H1 (cell line): ENCODE data around the gene PTMA. TPM values are rescaled to one million over a fixed set of nuclear protein-coding genes. Genes with fewer than 3 reads are reported as not detected.

ENCODE experiments used
- CTCF ChIA-PET: fragments of 300-600 bp; sonication (Branson Sonifier 250); formaldehyde crosslinking; loops from one replicate; lab custom pipeline; 2021; ENCODE audit not compliant: partially characterized antibody; lab: Charles Lee
- POLR2A ChIA-PET: fragments of 300-600 bp; sonication (Branson Sonifier 250); formaldehyde crosslinking; loops from one replicate; lab custom pipeline; 2021; ENCODE audit warnings: inconsistent platforms; ENCODE audit not compliant: partially characterized antibody; lab: Charles Lee
- DNase-seq, 2 experiments: peaks; one replicate each; pipeline versions ENCODE4 v3.0.0 to v3.0.0-alpha.2; 2010 to 2022; ENCODE audit warnings: low spot score in 2 of 2, low read depth in 1 of 2, mixed read lengths in 1 of 2
- FAIRE-seq: peaks from 2 replicates; lab custom pipeline; 2011; peaks lifted over from hg19 to GRCh38; lab: Jason Lieb, UNC
- H2AFZ ChIP-seq: 2 replicates; pipeline ENCODE4 v1.8.1; 2012; ENCODE audit warnings: low read length, inconsistent platforms
- H2AK5ac ChIP-seq: 2 replicates; pipeline ENCODE4 v1.6.1; 2013; ENCODE audit warnings: low read depth, low read length
- H2BK120ac ChIP-seq: replicated peaks from 2 replicates; pipeline ENCODE3; 2013; ENCODE audit warnings: low read depth, low read length, inconsistent platforms
- H2BK12ac ChIP-seq: 2 replicates; pipeline ENCODE4 v1.6.1; 2013; ENCODE audit warnings: low read depth, low read length
- H2BK15ac ChIP-seq: 2 replicates; pipeline ENCODE4 v1.6.1; 2013; ENCODE audit warnings: low read length
- H2BK20ac ChIP-seq: 2 replicates; pipeline ENCODE4 v1.6.1; 2013; ENCODE audit warnings: low read length
- H2BK5ac ChIP-seq: 2 replicates; pipeline ENCODE4 v1.6.1; 2013; ENCODE audit warnings: low read depth, low read length
- H3K14ac ChIP-seq: 2 replicates; pipeline ENCODE4 v1.6.1; 2013; ENCODE audit warnings: inconsistent platforms; ENCODE audit not compliant: insufficient read length
- H3K18ac ChIP-seq: 2 replicates; pipeline ENCODE4 v1.6.1; 2013; ENCODE audit warnings: low read length; ENCODE audit errors: extremely low read depth
- H3K23ac ChIP-seq: 2 replicates; pipeline ENCODE4 v1.6.1; 2013; ENCODE audit warnings: inconsistent platforms; ENCODE audit not compliant: insufficient read length
- H3K23me2 ChIP-seq: 2 replicates; pipeline ENCODE4 v1.6.1; 2013; ENCODE audit warnings: low read depth, low read length
- H3K27ac ChIP-seq: 2 replicates; pipeline ENCODE4 v1.6.1; 2011; ENCODE audit warnings: low read depth, low read length, inconsistent platforms
- H3K27me3 ChIP-seq, 4 experiments: replicated peaks in 1 of 4; 1 replicate in 1 of 4; 2 replicates in 3 of 4; pipeline versions ENCODE4 v1.6.1 to v1.8.1; 2011 to 2013; ENCODE audit warnings: low read length in 3 of 4, mild to moderate bottlenecking in 3 of 4, inconsistent platforms in 2 of 4, mixed read lengths in 2 of 4, moderate library complexity in 1 of 4; ENCODE audit not compliant: control insufficient read depth in 3 of 4, insufficient read depth in 3 of 4; ENCODE audit errors: extremely low read depth in 1 of 4
- H3K36me3 ChIP-seq, 4 experiments: 2 replicates each; pipeline versions ENCODE4 v1.6.1 to v1.8.1; 2011 to 2013; ENCODE audit warnings: mild to moderate bottlenecking in 4 of 4, low read length in 3 of 4, moderate library complexity in 2 of 4, control low read depth in 1 of 4, inconsistent platforms in 1 of 4; ENCODE audit not compliant: insufficient read depth in 4 of 4, control insufficient read depth in 2 of 4
- H3K4ac ChIP-seq: replicated peaks from 2 replicates; pipeline ENCODE3; 2013; ENCODE audit warnings: low read length, low read depth, mixed read lengths, inconsistent platforms; ENCODE audit not compliant: insufficient read length
- H3K4me1 ChIP-seq, 4 experiments: replicated peaks in 1 of 4; 1 replicate in 1 of 4; 2 replicates in 3 of 4; pipeline versions ENCODE4 v1.6.1 to v1.8.1; 2011 to 2013; ENCODE audit warnings: low read length in 3 of 4, inconsistent platforms in 2 of 4, mixed read lengths in 1 of 4; ENCODE audit not compliant: insufficient read depth in 4 of 4, control insufficient read depth in 3 of 4
- H3K4me2 ChIP-seq, 2 experiments: 2 replicates each; pipeline versions ENCODE4 v1.6.1 to v1.8.1; 2011 to 2013; ENCODE audit warnings: low read depth in 2 of 2, low read length in 2 of 2, control low read depth in 1 of 2, inconsistent platforms in 1 of 2, mild to moderate bottlenecking in 1 of 2; ENCODE audit not compliant: insufficient read depth in 1 of 2
- H3K4me3 ChIP-seq, 4 experiments: fragments of 200-600, 300-600 bp in 1 of 4; sonication (generic), shearing (Covaris generic), sonication (Bioruptor Twin) in 1 of 4; 2 replicates each; pipeline versions ENCODE4 v1.5.1 to v1.8.1; 2011 to 2016; ENCODE audit warnings: low read length in 4 of 4, low read depth in 3 of 4, control low read depth in 2 of 4, inconsistent platforms in 2 of 4, mild to moderate bottlenecking in 2 of 4, mixed read lengths in 1 of 4, moderate library complexity in 1 of 4; ENCODE audit not compliant: insufficient read depth in 2 of 4; ENCODE audit errors: extremely low read depth in 1 of 4
- H3K56ac ChIP-seq: replicated peaks from 2 replicates; pipeline ENCODE3; 2013; ENCODE audit warnings: low read depth, mild to moderate bottlenecking, mixed read lengths, low read length, inconsistent platforms; ENCODE audit not compliant: insufficient read length
- H3K79me1 ChIP-seq: 2 replicates; pipeline ENCODE4 v1.6.1; 2013; ENCODE audit warnings: low read depth, low read length, control low read depth
- H3K79me2 ChIP-seq, 2 experiments: 2 replicates each; pipeline versions ENCODE4 v1.6.1 to v1.8.1; 2012 to 2013; ENCODE audit warnings: low read length in 2 of 2, mild to moderate bottlenecking in 2 of 2, inconsistent platforms in 1 of 2; ENCODE audit not compliant: insufficient read depth in 2 of 2, control insufficient read depth in 1 of 2
- H3K9ac ChIP-seq, 4 experiments: replicated peaks in 1 of 4; 1 replicate in 1 of 4; 2 replicates in 3 of 4; pipeline versions ENCODE4 v1.6.1 to v1.8.1; 2011 to 2013; ENCODE audit warnings: low read depth in 3 of 4, low read length in 3 of 4, control low read depth in 2 of 4, mild to moderate bottlenecking in 2 of 4, moderate library complexity in 2 of 4, inconsistent platforms in 1 of 4; ENCODE audit errors: extremely low read depth in 1 of 4
- H3K9me3 ChIP-seq, 2 experiments: 2 replicates each; pipeline versions ENCODE4 v1.6.1 to v1.8.1; 2012 to 2013; ENCODE audit warnings: mild to moderate bottlenecking in 2 of 2, moderate library complexity in 2 of 2, control low read depth in 1 of 2, inconsistent platforms in 1 of 2, low read depth in 1 of 2, low read length in 1 of 2, mixed read lengths in 1 of 2; ENCODE audit not compliant: insufficient read depth in 2 of 2
- H4K20me1 ChIP-seq, 2 experiments: replicated peaks in 1 of 2; 2 replicates each; pipeline versions ENCODE3 to v1.8.1; 2011 to 2013; ENCODE audit warnings: inconsistent platforms in 2 of 2, low read length in 2 of 2, mild to moderate bottlenecking in 1 of 2; ENCODE audit not compliant: insufficient read depth in 2 of 2, control insufficient read depth in 1 of 2
- H4K5ac ChIP-seq: 2 replicates; pipeline ENCODE4 v1.6.1; 2013; ENCODE audit warnings: low read length, low read depth, mixed read lengths, inconsistent platforms; ENCODE audit not compliant: insufficient read length
- H4K8ac ChIP-seq: 2 replicates; pipeline ENCODE4 v1.8.0; 2013; ENCODE audit warnings: mild to moderate bottlenecking, moderate library complexity, low read length, inconsistent platforms; ENCODE audit not compliant: insufficient read depth; ENCODE audit errors: extremely low read depth
- H4K91ac ChIP-seq: replicated peaks from 2 replicates; pipeline ENCODE3; 2013; ENCODE audit warnings: low read length, mixed read lengths, inconsistent platforms; ENCODE audit not compliant: insufficient read length
- CEBPB ChIP-seq: IDR thresholded peaks from 2 replicates; pipeline ENCODE4 v1.6.1; 2012; ENCODE audit warnings: low read depth, low read length
- FOSL1 ChIP-seq: IDR thresholded peaks from 2 replicates; pipeline ENCODE4 v1.6.1; 2011; ENCODE audit warnings: mild to moderate bottlenecking, low read depth, low read length, moderate library complexity; ENCODE audit not compliant: insufficient read depth
- GABPA ChIP-seq: IDR thresholded peaks from 2 replicates; pipeline ENCODE4 v1.6.1; 2011; ENCODE audit warnings: mild to moderate bottlenecking, low read length, moderate library complexity, borderline replicate concordance; ENCODE audit not compliant: insufficient read depth
- MAFK ChIP-seq: IDR thresholded peaks from 2 replicates; pipeline ENCODE4 v1.6.1; 2012; ENCODE audit warnings: low read depth, mild to moderate bottlenecking, improper control_type of control experiment, low read length
- RXRA ChIP-seq: IDR thresholded peaks from 2 replicates; pipeline ENCODE4 v1.6.1; 2011; ENCODE audit warnings: low read depth, mild to moderate bottlenecking, low read length, moderate library complexity; ENCODE audit not compliant: insufficient read depth
- SIN3A ChIP-seq, 2 experiments: IDR thresholded peaks in 1 of 2; conservative IDR thresholded peaks in 1 of 2; 2 replicates each; pipeline ENCODE4 v1.6.1; 2011 to 2012; ENCODE audit warnings: low read length in 2 of 2, improper control_type of control experiment in 1 of 2, low read depth in 1 of 2, mild to moderate bottlenecking in 1 of 2
- ZNF274 ChIP-seq: IDR thresholded peaks from 2 replicates; pipeline ENCODE4 v1.7.0; 2012; ENCODE audit warnings: low read length, borderline replicate concordance; ENCODE audit errors: extremely low read depth
- WGBS, 2 experiments: shearing (Covaris generic) in 1 of 2; methylation state at CpG; one replicate each; pipeline versions ENCODE4 v1.1.6 to v1.1.7; 2013 to 2015; ENCODE audit warnings: low lambda C conversion rate in 2 of 2, mixed read lengths in 2 of 2, inconsistent platforms in 1 of 2, low coverage in 1 of 2, missing lambda C conversion rate in 1 of 2; ENCODE audit not compliant: insufficient replicate concordance in 2 of 2, insufficient coverage in 1 of 2, insufficient read length in 1 of 2; ENCODE audit errors: extremely low coverage in 1 of 2, missing lambda C conversion rate in 1 of 2; 5-methylcytosine and 5-hydroxymethylcytosine counted together
- polyA plus RNA-seq, 7 experiments: library from polyadenylated mRNA; depleted of rRNA in 3 of 7; stranded (reverse) in 5 of 7; unstranded in 2 of 7; fragments of >200 nt in 5 of 7; fragments of 200-250 nt in 2 of 7; gene quantifications; 1 replicate in 5 of 7; 2 replicates in 1 of 7; 4 replicates in 1 of 7; pipeline versions ENCODE4 v1.2.1 to v1.2.3, GENCODE V29; 2011 to 2013; ENCODE audit warnings: missing spikeins in 2 of 7, mixed read lengths in 2 of 7
- total RNA-seq: library from RNA; stranded (reverse); fragmentation: NEBNext Ultra II Directional; extraction: Animal tissue kit (Norgen Biotek cat#: 25700); gene quantifications from 2 replicates; pipeline ENCODE4 v1.2.1, GENCODE V29; 2021

Gene PTMA
- total and polyA plus RNA-seq, 2 of the 8 experiments (the other 6 are each of a cell fraction or from before 2014, with no cell fraction given), result 683 to 2,680 TPM

- Histone ChIP-seq H3K56ac (no peak overlapping the region), H3K4me2 (no peak overlapping the region), H3K27me3 (no peaks in the 10 kb centered on the region), H3K14ac (no peak overlapping the region), H3K23me2 (no peaks in the 10 kb centered on the region), H3K4me1 (no peaks in the 10 kb centered on the region), H2BK15ac (no peak overlapping the region), H3K9me3 (0 out of 4 replicates have a peak, but pooled peaks cover 0 to 2% of the 10 kb centered on the region in 2 experiments), H3K36me3 (peaks cover 0 to 7% (median 2%) of the 10 kb centered on the region in 4 experiments; a peak in 4 of 8 replicates), H2BK120ac (no peak overlapping the region), H3K18ac (no peak overlapping the region), H4K20me1 (peaks cover 0 to 1% of the 10 kb centered on the region in 2 experiments), H2BK12ac (no peak overlapping the region), H3K79me2 (no peaks in the 10 kb centered on the region), H4K91ac (no peak overlapping the region), H3K23ac (no peak overlapping the region), H4K5ac (no peak overlapping the region), H2BK20ac (no peak overlapping the region), H3K4me3 (no peak overlapping the region), H2AFZ (no peak overlapping the region), H3K79me1 (no peaks in the 10 kb centered on the region), H3K9ac (no peak overlapping the region), H3K27ac (no peak overlapping the region), H2BK5ac (no peak overlapping the region), H4K8ac (no peak overlapping the region), H3K4ac (no peak overlapping the region), H2AK5ac (no peak overlapping the region)
- CTCF ChIA-PET, result interaction anchor here (0.8 to 2.2 kb wide), 5 partner anchors 11 to 48 kb away, joined by 3 to 8 read pairs (median 3); partner anchors contain the start of gene COPS7B
- DNase-seq (no peak), FAIRE-seq (no peak)
- 91% methylated on average over 7 of the region's 7 CpGs; no CpG with 5 or more reads in 1 of the 2 experiments for WGBS, 2 experiments
- POLR2A ChIA-PET, result interaction anchor here (0.8 kb wide), 1 partner anchor 16 kb away, joined by 3 read pairs; no protein-coding TSS in a partner anchor
- TF ChIP-seq MAFK (no peak), RXRA (no peak), GABPA (no peak), CEBPB (no peak), FOSL1 (no peak), SIN3A (conservative IDR thresholded peaks at IDR 0.05 in 1 of 2, IDR thresholded peaks at IDR 0.05 in 1 of 2; ENCODE audit: low read depth in 1 of 2, low read length in 2 of 2) (no peak), ZNF274 (no peak)
Measured at GRCh38 chr2:231737761-231738160, 29.4 kb downstream of the PTMA start.
